ENCODE measurements around the gene NIP7.

GRCh38 chr16:69316595-69317034 is 23.0 kb upstream of the NIP7 start:
- no peak for TF ChIP-seq CTCF (IDR thresholded peaks at IDR 0.05 in 2 of 3, conservative IDR thresholded peaks at IDR 0.05 in 1 of 3; ENCODE audit: borderline replicate concordance in 1 of 3, insufficient read depth in 1 of 3, low read depth in 2 of 3, low read length in 2 of 3)
- TF ChIP-seq ZNF274 (IDR thresholded peaks at IDR 0.05; ENCODE audit: low read depth, low read length), result no peak
- TF ChIP-seq SRF (IDR thresholded peaks at IDR 0.05; ENCODE audit: low read depth), result no peak
- TF ChIP-seq, protein P1, sequence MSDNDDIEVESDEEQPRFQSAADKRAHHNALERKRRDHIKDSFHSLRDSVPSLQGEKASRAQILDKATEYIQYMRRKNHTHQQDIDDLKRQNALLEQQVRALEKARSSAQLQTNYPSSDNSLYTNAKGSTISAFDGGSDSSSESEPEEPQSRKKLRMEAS (IDR thresholded peaks at IDR 0.05), result no peak
- TF ChIP-seq EZH2 (IDR thresholded peaks at IDR 0.05), result no peak
- no peak for TF ChIP-seq POLR2A (IDR thresholded peaks at IDR 0.05; ENCODE audit: borderline replicate concordance, extremely low read depth, insufficient read depth, insufficient read length)
- TF ChIP-seq, protein P2, sequence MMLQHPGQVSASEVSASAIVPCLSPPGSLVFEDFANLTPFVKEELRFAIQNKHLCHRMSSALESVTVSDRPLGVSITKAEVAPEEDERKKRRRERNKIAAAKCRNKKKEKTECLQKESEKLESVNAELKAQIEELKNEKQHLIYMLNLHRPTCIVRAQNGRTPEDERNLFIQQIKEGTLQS (IDR thresholded peaks at IDR 0.05), result no peak
- no peak for TF ChIP-seq YY1 (IDR thresholded peaks at IDR 0.05; ENCODE audit: extremely low read depth, insufficient replicate concordance, low read depth, low read length)
- TF ChIP-seq POLR2AphosphoS5 (IDR thresholded peaks at IDR 0.05; ENCODE audit: low read depth, low read length), result no peak
- TF ChIP-seq, protein P3, sequence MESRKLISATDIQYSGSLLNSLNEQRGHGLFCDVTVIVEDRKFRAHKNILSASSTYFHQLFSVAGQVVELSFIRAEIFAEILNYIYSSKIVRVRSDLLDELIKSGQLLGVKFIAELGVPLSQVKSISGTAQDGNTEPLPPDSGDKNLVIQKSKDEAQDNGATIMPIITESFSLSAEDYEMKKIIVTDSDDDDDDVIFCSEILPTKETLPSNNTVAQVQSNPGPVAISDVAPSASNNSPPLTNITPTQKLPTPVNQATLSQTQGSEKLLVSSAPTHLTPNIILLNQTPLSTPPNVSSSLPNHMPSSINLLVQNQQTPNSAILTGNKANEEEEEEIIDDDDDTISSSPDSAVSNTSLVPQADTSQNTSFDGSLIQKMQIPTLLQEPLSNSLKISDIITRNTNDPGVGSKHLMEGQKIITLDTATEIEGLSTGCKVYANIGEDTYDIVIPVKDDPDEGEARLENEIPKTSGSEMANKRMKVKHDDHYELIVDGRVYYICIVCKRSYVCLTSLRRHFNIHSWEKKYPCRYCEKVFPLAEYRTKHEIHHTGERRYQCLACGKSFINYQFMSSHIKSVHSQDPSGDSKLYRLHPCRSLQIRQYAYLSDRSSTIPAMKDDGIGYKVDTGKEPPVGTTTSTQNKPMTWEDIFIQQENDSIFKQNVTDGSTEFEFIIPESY (IDR thresholded peaks at IDR 0.05; ENCODE audit: extremely low read depth, insufficient replicate concordance, low read length), result no peak

All from HCT116 (cell line).